H9 (cell line): ENCODE measurements around the gene G3BP1. TPM values are rescaled to one million over a fixed set of nuclear protein-coding genes. Genes with fewer than 3 reads are reported as not detected.

Experiments
- DNase-seq: peaks from one replicate; pipeline ENCODE4 v3.0.0-alpha.2; 2017
- H2AFZ ChIP-seq: one replicate; pipeline ENCODE4 v1.6.1; 2013; ENCODE audit warnings: mild to moderate bottlenecking, low read length, control low read depth, moderate library complexity
- H2AK5ac ChIP-seq: 2 replicates; pipeline ENCODE4 v1.6.1; 2013; ENCODE audit warnings: low read length, control low read depth, mixed read lengths; ENCODE audit not compliant: insufficient read length
- H2BK120ac ChIP-seq: one replicate; pipeline ENCODE4 v1.6.1; 2013; ENCODE audit warnings: low read depth, mild to moderate bottlenecking, low read length, control low read depth, inconsistent platforms; ENCODE audit not compliant: poor library complexity, severe bottlenecking
- H2BK12ac ChIP-seq: 2 replicates; pipeline ENCODE4 v1.6.1; 2013; ENCODE audit warnings: low read length, control low read depth, mixed read lengths, low read depth; ENCODE audit not compliant: insufficient read length
- H2BK15ac ChIP-seq: 2 replicates; pipeline ENCODE4 v1.6.1; 2013; ENCODE audit warnings: low read depth, low read length, control low read depth
- H2BK20ac ChIP-seq: one replicate; pipeline ENCODE4 v1.6.1; 2013; ENCODE audit warnings: low read depth, mild to moderate bottlenecking, low read length, control low read depth, inconsistent platforms; ENCODE audit not compliant: poor library complexity, severe bottlenecking
- H2BK5ac ChIP-seq: 2 replicates; pipeline ENCODE4 v1.6.1; 2013; ENCODE audit warnings: low read length, control low read depth, mixed read lengths; ENCODE audit not compliant: insufficient read length
- H3K14ac ChIP-seq: 2 replicates; pipeline ENCODE4 v1.6.1; 2013; ENCODE audit warnings: low read length, control low read depth; ENCODE audit not compliant: insufficient read depth
- H3K18ac ChIP-seq: 2 replicates; pipeline ENCODE4 v1.6.1; 2013; ENCODE audit warnings: low read depth, mild to moderate bottlenecking, mixed read lengths, low read length, control low read depth; ENCODE audit not compliant: insufficient read length
- H3K23ac ChIP-seq: 2 replicates; pipeline ENCODE4 v1.6.1; 2013; ENCODE audit warnings: low read length, control low read depth, mixed read lengths, low read depth; ENCODE audit not compliant: insufficient read length
- H3K23me2 ChIP-seq: 2 replicates; pipeline ENCODE4 v1.6.1; 2013; ENCODE audit warnings: low read depth, mild to moderate bottlenecking, mixed read lengths, low read length, control low read depth; ENCODE audit not compliant: insufficient read length, poor library complexity, severe bottlenecking
- H3K27ac ChIP-seq: 2 replicates; pipeline ENCODE4 v1.5.1; 2013; ENCODE audit warnings: low read length, control low read depth, mixed read lengths, low read depth; ENCODE audit not compliant: insufficient read length
- H3K27me3 ChIP-seq: 2 replicates; pipeline ENCODE4 v1.6.1; 2013; ENCODE audit warnings: low read length, control low read depth, inconsistent platforms; ENCODE audit not compliant: insufficient read depth
- H3K4ac ChIP-seq: 2 replicates; pipeline ENCODE4 v1.6.1; 2013; ENCODE audit warnings: low read depth, mild to moderate bottlenecking, control low read depth, inconsistent platforms, low read length, moderate library complexity
- H3K4me1 ChIP-seq: 2 replicates; pipeline ENCODE4 v1.6.1; 2013; ENCODE audit warnings: low read length, control low read depth, inconsistent platforms; ENCODE audit not compliant: insufficient read depth
- H3K4me2 ChIP-seq: 2 replicates; pipeline ENCODE4 v1.6.1; 2013; ENCODE audit warnings: low read length, control low read depth, mixed read lengths; ENCODE audit not compliant: insufficient read length, insufficient read depth
- H3K56ac ChIP-seq: 2 replicates; pipeline ENCODE4 v1.6.1; 2013; ENCODE audit warnings: low read depth, mild to moderate bottlenecking, mixed read lengths, low read length, control low read depth; ENCODE audit not compliant: insufficient read length
- H3K79me1 ChIP-seq: 2 replicates; pipeline ENCODE4 v1.6.1; 2013; ENCODE audit warnings: low read depth, mild to moderate bottlenecking, moderate library complexity, low read length, control low read depth, inconsistent platforms; ENCODE audit not compliant: insufficient read depth, poor library complexity, severe bottlenecking
- H3K79me2 ChIP-seq: 2 replicates; pipeline ENCODE4 v1.6.1; 2013; ENCODE audit warnings: low read length, control low read depth, inconsistent platforms; ENCODE audit not compliant: insufficient read depth
- H3K9ac ChIP-seq: 2 replicates; pipeline ENCODE4 v1.6.1; 2013; ENCODE audit warnings: low read length, control low read depth, mixed read lengths; ENCODE audit not compliant: insufficient read length; ENCODE audit errors: extremely low read depth
- H3K9me3 ChIP-seq: one replicate; pipeline ENCODE4 v1.6.1; 2013; ENCODE audit warnings: low read depth, low read length, inconsistent platforms; ENCODE audit not compliant: control insufficient read depth
- H3T11ph ChIP-seq: one replicate; pipeline ENCODE4 v1.6.1; 2013; ENCODE audit warnings: mild to moderate bottlenecking, low read length, control low read depth, inconsistent platforms
- H4K20me1 ChIP-seq: one replicate; pipeline ENCODE4 v1.6.1; 2013; ENCODE audit not compliant: control insufficient read depth, insufficient read length, insufficient read depth
- H4K5ac ChIP-seq: 2 replicates; pipeline ENCODE4 v1.6.1; 2013; ENCODE audit warnings: low read depth, mild to moderate bottlenecking, mixed read lengths, low read length, control low read depth; ENCODE audit not compliant: insufficient read length
- H4K8ac ChIP-seq: replicated peaks from 2 replicates; pipeline ENCODE4 v1.6.1; 2013; ENCODE audit warnings: low read length, control low read depth, mixed read lengths, low read depth; ENCODE audit not compliant: insufficient read length
- H4K91ac ChIP-seq: 2 replicates; pipeline ENCODE4 v1.6.1; 2013; ENCODE audit warnings: low read depth, mild to moderate bottlenecking, moderate library complexity, mixed read lengths, low read length, control low read depth; ENCODE audit not compliant: insufficient read length
- H3K27ac Mint-ChIP-seq, 3 experiments: 2 replicates in 2 of 3; 3 replicates in 1 of 3; pipeline ENCODE4 v1.8.0; 2020 to 2021; ENCODE audit warnings: mixed read lengths in 3 of 3, mild to moderate bottlenecking in 1 of 3, moderate library complexity in 1 of 3
- H3K27me3 Mint-ChIP-seq: 2 replicates; pipeline ENCODE4 v1.8.0; 2021; ENCODE audit warnings: low read depth, mild to moderate bottlenecking, moderate library complexity, mixed read lengths
- H3K36me3 Mint-ChIP-seq, 3 experiments: 2 replicates in 2 of 3; 3 replicates in 1 of 3; pipeline ENCODE4 v1.8.0; 2020 to 2021; ENCODE audit warnings: low read depth in 3 of 3, mixed read lengths in 3 of 3; ENCODE audit not compliant: insufficient read depth in 1 of 3
- H3K4me1 Mint-ChIP-seq, 2 experiments: 2 replicates each; pipeline ENCODE4 v1.8.0; 2020; ENCODE audit warnings: mixed read lengths in 2 of 2
- H3K4me3 Mint-ChIP-seq, 2 experiments: 2 replicates in 1 of 2; 3 replicates in 1 of 2; pipeline ENCODE4 v1.8.0; 2020 to 2021; ENCODE audit warnings: mild to moderate bottlenecking in 2 of 2, mixed read lengths in 2 of 2, moderate library complexity in 1 of 2
- H3K9me3 Mint-ChIP-seq, 2 experiments: 2 replicates in 1 of 2; 3 replicates in 1 of 2; pipeline ENCODE4 v1.8.0; 2020; ENCODE audit warnings: mild to moderate bottlenecking in 2 of 2, mixed read lengths in 2 of 2, moderate library complexity in 1 of 2
- WGBS: extraction: QIAGEN DNeasy Blood & Tissue Kit; methylation state at CpG from one replicate; pipeline ENCODE4 v1.1.7; 2013; ENCODE audit warnings: missing lambda C conversion rate, low lambda C conversion rate, mixed read lengths; ENCODE audit not compliant: insufficient read length; ENCODE audit errors: extremely low coverage; 5-methylcytosine and 5-hydroxymethylcytosine counted together
- total RNA-seq: library from RNA; stranded (reverse); gene quantifications from 2 replicates; pipeline ENCODE4 v1.2.1, GENCODE V29; 2021
- TF ChIP-seq, protein P1 (sequence below): fragments of 200-600 bp; sonication (generic); conservative IDR thresholded peaks from 3 replicates; pipeline ENCODE4 v1.8.0; 2021; ENCODE audit warnings: antibody characterized with exemption, mild to moderate bottlenecking

Gene G3BP1
- total RNA-seq, 1 experiment from 2014 or later, result 439 TPM

DNA sequence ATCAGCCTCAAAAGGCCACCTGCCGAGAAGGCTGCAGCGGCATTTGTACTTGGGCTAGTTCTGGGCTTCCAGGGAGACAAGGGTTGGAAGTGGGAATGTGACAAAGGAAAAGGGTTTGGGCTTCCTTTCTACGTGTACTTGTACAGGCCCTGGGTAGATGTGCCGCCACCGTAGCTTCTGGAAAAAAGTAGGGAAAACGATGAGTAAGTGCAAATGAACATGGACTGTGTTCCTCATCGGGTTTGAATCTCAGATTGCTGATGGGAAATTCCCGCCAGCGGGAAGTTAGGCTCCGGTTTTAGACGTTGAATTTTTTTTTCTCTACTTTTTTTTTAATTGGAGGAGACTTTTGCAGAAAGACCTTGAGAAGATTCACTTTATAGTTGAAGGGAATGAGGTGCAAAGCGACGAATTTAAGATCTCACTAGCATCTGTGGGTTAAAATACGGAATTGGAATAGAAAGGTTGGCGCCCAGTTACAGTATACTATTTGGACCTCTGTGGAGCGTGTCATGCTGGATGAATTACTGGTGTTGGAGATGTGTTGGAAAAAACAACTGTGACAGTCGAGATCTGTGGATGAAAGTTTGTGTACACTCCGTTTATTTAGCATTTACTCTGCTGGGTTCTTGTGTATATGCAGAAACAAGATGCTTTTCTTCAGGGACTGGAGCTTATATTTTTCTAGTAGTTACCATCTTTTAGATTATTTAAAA, 1.2 kb downstream of the G3BP1 start:
- no peak for DNase-seq
- no peak overlapping the region for H2AFZ ChIP-seq
- no peak overlapping the region for H3K4ac ChIP-seq
- H3K9ac ChIP-seq, result peak overlapping the region; percentile 89
- peak overlapping the region; percentile 84 for H3K4me2 ChIP-seq
- H2BK12ac ChIP-seq, result no peak overlapping the region
- no peak overlapping the region for H2BK120ac ChIP-seq
- Mint-ChIP-seq H3K36me3 (peaks cover 27 to 34% (median 29%) of the 10 kb centered on the region in 3 experiments; a peak in 6 of 7 replicates), H3K4me1 (peaks cover 44 to 48% of the 10 kb centered on the region in 2 experiments), H3K4me3 (peak overlapping the region; percentile 87 to 94), H3K9me3 (no peaks in the 10 kb centered on the region), H3K27me3 (no peaks in the 10 kb centered on the region), H3K27ac (peak overlapping the region; percentile 67 to 95 (median 78); a peak in 6 of 7 replicates)
- WGBS, result no CpG with 5 or more reads among the region's 18 CpGs
- H3T11ph ChIP-seq, result no peak overlapping the region
- no peak overlapping the region for H3K14ac ChIP-seq
- H4K5ac ChIP-seq, result no peak overlapping the region
- no peaks in the 10 kb centered on the region for H3K9me3 ChIP-seq
- TF ChIP-seq, protein P1, sequence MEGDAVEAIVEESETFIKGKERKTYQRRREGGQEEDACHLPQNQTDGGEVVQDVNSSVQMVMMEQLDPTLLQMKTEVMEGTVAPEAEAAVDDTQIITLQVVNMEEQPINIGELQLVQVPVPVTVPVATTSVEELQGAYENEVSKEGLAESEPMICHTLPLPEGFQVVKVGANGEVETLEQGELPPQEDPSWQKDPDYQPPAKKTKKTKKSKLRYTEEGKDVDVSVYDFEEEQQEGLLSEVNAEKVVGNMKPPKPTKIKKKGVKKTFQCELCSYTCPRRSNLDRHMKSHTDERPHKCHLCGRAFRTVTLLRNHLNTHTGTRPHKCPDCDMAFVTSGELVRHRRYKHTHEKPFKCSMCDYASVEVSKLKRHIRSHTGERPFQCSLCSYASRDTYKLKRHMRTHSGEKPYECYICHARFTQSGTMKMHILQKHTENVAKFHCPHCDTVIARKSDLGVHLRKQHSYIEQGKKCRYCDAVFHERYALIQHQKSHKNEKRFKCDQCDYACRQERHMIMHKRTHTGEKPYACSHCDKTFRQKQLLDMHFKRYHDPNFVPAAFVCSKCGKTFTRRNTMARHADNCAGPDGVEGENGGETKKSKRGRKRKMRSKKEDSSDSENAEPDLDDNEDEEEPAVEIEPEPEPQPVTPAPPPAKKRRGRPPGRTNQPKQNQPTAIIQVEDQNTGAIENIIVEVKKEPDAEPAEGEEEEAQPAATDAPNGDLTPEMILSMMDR, result no peak
- no peak overlapping the region for H4K91ac ChIP-seq
- no peak overlapping the region for H3K56ac ChIP-seq
- no peak overlapping the region for H4K8ac ChIP-seq
- H3K27ac ChIP-seq, result no peak overlapping the region
- H2AK5ac ChIP-seq, result no peak overlapping the region
- no peak overlapping the region for H3K23ac ChIP-seq
- H4K20me1 ChIP-seq, result no peaks in the 10 kb centered on the region
- H2BK15ac ChIP-seq, result no peak overlapping the region
- H3K79me1 ChIP-seq, result no peaks in the 10 kb centered on the region
- H2BK5ac ChIP-seq, result no peak overlapping the region
- H3K4me1 ChIP-seq, result no peaks in the 10 kb centered on the region
- peaks cover 22% of the 10 kb centered on the region for H3K23me2 ChIP-seq
- peaks cover 52% of the 10 kb centered on the region for H3K79me2 ChIP-seq
- H3K18ac ChIP-seq, result no peak overlapping the region
- H3K27me3 ChIP-seq, result no peaks in the 10 kb centered on the region
- no peak overlapping the region for H2BK20ac ChIP-seq
